SKM-1 (cell line): ENCODE results near the gene PRKAG2.
"Not testable (repeated sequence)": the region's sequence is repeated elsewhere in the genome, so short reads cannot be mapped to it uniquely, and the experiment has no call there.

Source experiments
- DNase-seq: peaks from one replicate; lab custom pipeline; 2025; ENCODE audit not compliant: unreplicated experiment; lab: John Stamatoyannopoulos, UW

PRKAG2 gene

DNA sequence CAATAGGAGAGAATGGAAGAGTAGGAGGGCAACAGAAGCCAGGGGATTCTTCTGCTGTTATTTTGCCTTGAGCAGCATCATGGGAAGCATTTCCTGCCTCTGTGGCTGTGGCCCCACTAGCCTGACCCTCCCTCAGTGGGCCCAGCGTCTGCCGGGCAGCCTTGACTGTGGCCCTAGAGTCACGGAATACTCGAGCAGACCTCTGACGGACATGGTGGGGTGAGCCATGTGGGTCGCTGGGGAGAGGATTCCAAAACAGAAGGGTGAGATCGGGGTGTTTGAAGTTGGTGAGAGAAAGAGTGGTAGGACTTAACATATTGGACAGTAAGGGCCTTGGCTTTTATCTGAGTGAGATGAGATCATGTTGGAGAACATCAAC lies 8.3 kb upstream of the PRKAG2 start:
- DNase-seq = no peak

- no peak for DNase-seq
Measured at GRCh38 chr7:151884312-151885201, 7.6 kb upstream of the PRKAG2 start.

- DNase-seq = no peak
Measured at GRCh38 chr7:151883857-151884256, 6.9 kb upstream of the PRKAG2 start.

- DNase-seq = no peak
Measured at GRCh38 chr7:151882734-151883133, 5.8 kb upstream of the PRKAG2 start.

DNA sequence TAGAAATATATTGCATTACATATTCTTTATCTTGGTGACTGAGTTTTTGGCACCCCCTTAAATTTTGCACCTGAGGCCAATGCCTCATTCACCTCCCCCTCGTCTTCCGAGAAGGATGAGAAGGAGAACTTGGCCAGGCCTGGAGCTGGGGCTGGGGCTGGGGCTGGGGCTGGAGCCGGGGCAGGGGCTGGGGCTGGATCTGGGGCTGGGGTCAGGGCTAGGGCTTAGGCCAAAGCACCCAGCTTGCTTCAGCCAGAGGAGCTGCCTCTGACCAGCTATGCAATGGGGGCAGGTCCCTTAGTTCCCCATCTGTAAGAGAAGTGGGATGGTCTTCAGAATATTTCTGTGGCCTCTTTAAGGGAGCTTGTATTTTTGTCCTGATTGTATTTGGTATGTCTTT lies 3.8 kb upstream of the PRKAG2 start:
- no peak for DNase-seq

- no peak for DNase-seq
Measured at GRCh38 chr7:151877911-151878835, 1.3 kb upstream of the PRKAG2 start.

DNA sequence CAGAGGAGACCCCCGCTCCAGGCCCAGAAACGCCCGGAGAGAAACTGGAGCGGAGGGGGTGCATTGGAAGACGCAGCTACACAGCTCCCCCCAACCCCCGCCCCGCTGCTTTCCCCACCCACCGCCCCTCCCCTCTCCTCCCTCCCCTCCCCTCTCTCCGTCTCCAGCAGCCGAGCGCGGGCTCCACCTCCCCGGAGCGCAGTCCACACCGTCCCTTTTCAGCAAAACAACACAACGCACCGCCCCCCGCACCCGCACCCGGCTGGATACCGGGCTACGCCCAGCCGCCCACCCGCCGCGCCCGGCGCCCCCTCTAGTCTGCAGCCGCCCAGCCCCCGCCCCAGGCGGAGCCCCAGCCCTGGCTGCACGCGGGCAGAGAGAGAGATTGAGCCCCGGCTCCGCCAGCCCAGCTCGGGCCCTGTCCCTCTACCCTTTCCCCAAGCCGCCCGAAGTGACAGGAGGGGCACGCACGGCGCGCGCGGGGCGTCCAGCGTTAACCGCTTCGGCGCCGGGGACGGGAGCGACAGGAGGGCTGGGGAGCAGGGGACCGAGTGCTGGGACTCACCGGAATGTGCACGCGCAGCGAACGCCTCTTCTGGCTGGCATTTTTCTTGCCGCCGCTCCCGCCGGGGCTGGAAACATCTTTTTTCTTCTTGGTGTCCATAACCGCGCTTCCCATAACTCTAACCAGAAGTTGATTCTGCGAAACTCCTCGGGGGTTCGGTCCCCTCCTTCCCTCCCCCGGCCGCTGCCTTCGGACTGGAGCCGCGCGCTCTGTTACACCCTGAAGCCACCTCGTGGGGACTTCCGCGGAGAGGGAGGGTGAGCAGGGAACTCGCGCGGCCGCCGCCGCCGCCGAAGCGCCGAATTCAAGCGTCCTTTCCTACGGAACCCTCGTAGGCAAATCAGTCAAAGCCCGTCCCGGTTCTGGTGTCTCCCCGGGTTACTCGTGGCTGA lies 695 bp downstream of the PRKAG2 start:
- no peak for DNase-seq

- DNase-seq = not testable (repeated sequence)
Measured at GRCh38 chr7:151874479-151874878, 2.4 kb downstream of the PRKAG2 start.

- DNase-seq = no peak
Measured at GRCh38 chr7:151873402-151873965, 3.4 kb downstream of the PRKAG2 start.

GRCh38 chr7:151872531-151873401 lies 4.1 kb downstream of the PRKAG2 start:
- DNase-seq = no peak

- no peak for DNase-seq
Measured at GRCh38 chr7:151871904-151872303, 5.0 kb downstream of the PRKAG2 start.

GRCh38 chr7:151871189-151871735 lies 5.7 kb downstream of the PRKAG2 start:
- no peak for DNase-seq

- DNase-seq = no peak
Measured at GRCh38 chr7:151869968-151870918, 6.7 kb downstream of the PRKAG2 start.

GRCh38 chr7:151869455-151869854 lies 7.5 kb downstream of the PRKAG2 start:
- no peak for DNase-seq

DNA sequence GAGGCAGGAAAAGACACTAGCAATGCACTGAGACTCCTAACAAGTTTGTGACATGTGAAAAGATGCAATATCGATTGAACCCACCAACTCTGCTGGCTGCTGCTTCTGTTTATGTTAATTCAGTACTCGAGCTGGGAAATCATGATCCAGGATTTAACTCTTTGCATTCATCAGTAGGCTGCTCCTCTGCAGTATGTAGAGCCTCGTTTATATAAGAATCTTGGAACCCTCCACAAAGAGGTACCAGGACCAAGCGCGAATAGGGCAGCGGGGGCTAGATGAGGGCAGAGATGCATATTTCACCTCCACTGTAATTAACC lies 7.8 kb downstream of the PRKAG2 start:
- no peak for DNase-seq

DNA sequence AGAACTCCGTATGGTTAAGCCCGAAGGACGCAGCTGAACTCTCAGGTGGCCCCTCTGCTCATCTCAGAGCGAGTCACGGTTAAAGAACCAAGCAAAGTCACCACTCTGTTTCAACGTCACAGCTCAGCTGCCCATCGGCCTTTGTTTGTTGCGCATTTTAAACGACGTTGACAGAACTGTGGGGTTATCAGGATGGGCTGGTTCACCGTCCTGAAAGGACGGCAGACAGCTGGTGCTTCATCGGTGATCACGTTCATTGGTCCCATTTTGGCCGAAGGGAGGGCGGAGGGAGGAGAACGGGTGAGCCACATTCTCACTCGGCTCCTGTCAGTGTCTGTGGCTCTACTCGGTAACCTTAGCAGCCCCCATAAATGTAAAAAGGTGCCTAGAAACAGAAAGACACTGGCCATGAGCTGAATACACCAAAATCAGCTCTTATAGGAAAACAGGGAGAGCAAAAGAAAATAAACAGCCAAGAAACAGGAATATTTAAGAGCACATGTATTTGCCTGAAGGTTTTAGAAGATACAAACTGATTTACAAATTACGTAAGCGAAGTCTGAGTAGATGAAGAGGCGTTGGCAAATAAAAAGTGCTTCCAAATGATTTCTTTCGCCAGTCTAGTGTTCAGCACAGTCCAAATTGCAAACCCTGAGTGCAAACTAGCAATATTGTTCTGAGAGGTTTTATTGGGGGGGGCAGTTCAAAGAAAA lies 8.4 kb downstream of the PRKAG2 start:
- DNase-seq = no peak

GRCh38 chr7:151867912-151868311 lies 9.0 kb downstream of the PRKAG2 start:
- DNase-seq = no peak
